CD14-positive monocyte (primary cell): Measurements from ENCODE around the gene CDH4. TPM values are rescaled to one million over a fixed set of nuclear protein-coding genes. Genes with fewer than 3 reads are reported as not detected.

Source experiments
- DNase-seq, 3 donors: peaks; one replicate each; pipeline ENCODE4 v3.0.0-alpha.2; 2011 to 2022
- H2AFZ ChIP-seq: 2 replicates; pipeline ENCODE4 v1.6.0; 2012; ENCODE audit warnings: mild to moderate bottlenecking, low read depth, low read length, inconsistent platforms; ENCODE audit not compliant: insufficient read depth, poor library complexity, severe bottlenecking
- H3K27ac ChIP-seq, 2 donors: 1 replicate in 1 of 2; 2 replicates in 1 of 2; pipeline ENCODE4 v1.5.1; 2012 to 2013; ENCODE audit warnings: low read length in 2 of 2, control low read depth in 1 of 2, inconsistent platforms in 1 of 2, low read depth in 1 of 2, mild to moderate bottlenecking in 1 of 2
- H3K27me3 ChIP-seq, 2 donors: one replicate each; pipeline versions ENCODE4 v1.6.0 to v1.6.1; 2011 to 2013; ENCODE audit warnings: low read length in 2 of 2; ENCODE audit not compliant: control insufficient read depth in 2 of 2, insufficient read depth in 2 of 2
- H3K36me3 ChIP-seq, 2 donors: replicated peaks in 1 of 2; 1 replicate in 1 of 2; 2 replicates in 1 of 2; pipeline versions ENCODE4 v1.5.1 to v1.6.1; 2012 to 2013; ENCODE audit warnings: low read length in 2 of 2, control low read depth in 1 of 2, inconsistent platforms in 1 of 2, mild to moderate bottlenecking in 1 of 2; ENCODE audit not compliant: insufficient read depth in 2 of 2, control insufficient read depth in 1 of 2
- H3K4me1 ChIP-seq, 2 donors: 1 replicate in 1 of 2; 2 replicates in 1 of 2; pipeline versions ENCODE4 v1.5.1 to v1.6.1; 2012 to 2013; ENCODE audit warnings: low read length in 2 of 2, control low read depth in 1 of 2, inconsistent platforms in 1 of 2, mild to moderate bottlenecking in 1 of 2, moderate library complexity in 1 of 2; ENCODE audit not compliant: insufficient read depth in 2 of 2, control insufficient read depth in 1 of 2
- H3K4me2 ChIP-seq: replicated peaks from 2 replicates; pipeline ENCODE3; 2012; ENCODE audit warnings: low read length, moderate library complexity, mild to moderate bottlenecking; ENCODE audit not compliant: poor library complexity, severe bottlenecking; ENCODE audit errors: extremely low read depth
- H3K4me3 ChIP-seq, 3 experiments: fragments of 200-600 bp in 1 of 3; sonication (generic) in 1 of 3; replicated peaks in 1 of 3; 1 replicate in 2 of 3; 2 replicates in 1 of 3; pipeline ENCODE4 v1.5.1; 2011 to 2013; ENCODE audit warnings: low read length in 3 of 3, mild to moderate bottlenecking in 3 of 3, control low read depth in 2 of 3, low read depth in 2 of 3, inconsistent platforms in 1 of 3, moderate library complexity in 1 of 3
- H3K79me2 ChIP-seq: 2 replicates; pipeline ENCODE4 v1.6.0; 2012; ENCODE audit warnings: mild to moderate bottlenecking, control low read depth, inconsistent platforms, low read length, moderate library complexity; ENCODE audit not compliant: insufficient read depth
- H3K9ac ChIP-seq: 2 replicates; pipeline ENCODE4 v1.6.0; 2017; ENCODE audit warnings: low read length, mild to moderate bottlenecking; ENCODE audit not compliant: insufficient read depth, poor library complexity, severe bottlenecking
- H3K9me3 ChIP-seq, 2 donors: replicated peaks in 1 of 2; 1 replicate in 1 of 2; 2 replicates in 1 of 2; pipeline versions ENCODE4 v1.5.1 to v1.6.1; 2012 to 2013; ENCODE audit warnings: low read length in 2 of 2, control low read depth in 1 of 2; ENCODE audit not compliant: control insufficient read depth in 1 of 2, insufficient read depth in 1 of 2
- H4K20me1 ChIP-seq: 2 replicates; pipeline ENCODE4 v1.6.0; 2012; ENCODE audit warnings: mild to moderate bottlenecking, low read length, control low read depth, moderate library complexity; ENCODE audit not compliant: insufficient read depth
- H3K27ac Mint-ChIP-seq, 7 donors: one replicate each; pipeline ENCODE4 v1.8.0; 2020; ENCODE audit warnings: mild to moderate bottlenecking in 7 of 7, mixed read lengths in 7 of 7, moderate library complexity in 6 of 7, inconsistent platforms in 2 of 7
- H3K27me3 Mint-ChIP-seq, 3 donors: one replicate each; pipeline ENCODE4 v1.8.0; 2021 to 2022; ENCODE audit warnings: low read depth in 3 of 3, mild to moderate bottlenecking in 3 of 3, mixed read lengths in 3 of 3, moderate library complexity in 3 of 3, inconsistent platforms in 1 of 3
- H3K36me3 Mint-ChIP-seq, 2 donors: one replicate each; pipeline ENCODE4 v1.8.0; 2020; ENCODE audit warnings: mixed read lengths in 2 of 2, inconsistent platforms in 1 of 2, mild to moderate bottlenecking in 1 of 2
- H3K4me1 Mint-ChIP-seq: one replicate; pipeline ENCODE4 v1.8.0; 2020; ENCODE audit warnings: mild to moderate bottlenecking, mixed read lengths
- H3K4me3 Mint-ChIP-seq, 2 donors: one replicate each; pipeline ENCODE4 v1.8.0; 2020; ENCODE audit warnings: mild to moderate bottlenecking in 2 of 2, mixed read lengths in 2 of 2, moderate library complexity in 1 of 2
- H3K9me3 Mint-ChIP-seq, 7 donors: one replicate each; pipeline ENCODE4 v1.8.0; 2020 to 2022; ENCODE audit warnings: mixed read lengths in 7 of 7, mild to moderate bottlenecking in 6 of 7, moderate library complexity in 6 of 7, inconsistent platforms in 2 of 7
- WGBS: methylation state at CpG from one replicate; pipeline ENCODE4 v1.1.5; 2013; ENCODE audit warnings: missing lambda C conversion rate; ENCODE audit not compliant: insufficient coverage; 5-methylcytosine and 5-hydroxymethylcytosine counted together
- intact Hi-C, 2 donors: fragments of 100-400 bp; cut with micrococcal nuclease; formaldehyde crosslinking; loops; one replicate each; pipeline versions ENCODE4 v1.15.0 to v1.15.1; 2023
- polyA plus RNA-seq, 3 donors: library from polyadenylated mRNA; depleted of rRNA in 1 of 3; unstranded in 2 of 3; stranded (reverse) in 1 of 3; fragments of 300-500 nt in 2 of 3; fragments of >200 nt in 1 of 3; fragmentation: Illumina TruSeq in 2 of 3; gene quantifications; 1 replicate in 2 of 3; 2 replicates in 1 of 3; pipeline ENCODE4 v1.2.3, GENCODE V29; 2012 to 2021
- TF ChIP-seq, protein P1 (sequence below): fragments of 200-600 bp; IDR thresholded peaks from one replicate; pipeline ENCODE4 v1.8.0; 2022; ENCODE audit warnings: antibody characterized with exemption, mild to moderate bottlenecking

CDH4 gene
- polyA plus RNA-seq, 3 donors, result not detected

- no peak overlapping the region for H3K4me2 ChIP-seq
- Mint-ChIP-seq H3K27ac (no peak overlapping the region), H3K27me3 (peaks cover 0 to 7% (median 1%) of the 10 kb centered on the region in 3 donors), H3K4me1 (no peaks in the 10 kb centered on the region), H3K4me3 (no peak overlapping the region), H3K9me3 (peaks cover 0 to 58% (median 52%) of the 10 kb centered on the region in 7 donors), H3K36me3 (no peaks in the 10 kb centered on the region)
- no peak for DNase-seq
- WGBS, result 87% methylated on average over 7 of the region's 10 CpGs
- H2AFZ ChIP-seq, result no peak overlapping the region
- intact Hi-C loops, result no loop called here
- no peak overlapping the region for H3K4me3 ChIP-seq
- no peaks in the 10 kb centered on the region for H3K79me2 ChIP-seq
- H3K27ac ChIP-seq, result no peak overlapping the region
- peaks cover 21 to 95% of the 10 kb centered on the region in 2 donors for H3K9me3 ChIP-seq
- H3K27me3 ChIP-seq, result no peaks in the 10 kb centered on the region
- no peak overlapping the region for H3K9ac ChIP-seq
- TF ChIP-seq, protein P1, sequence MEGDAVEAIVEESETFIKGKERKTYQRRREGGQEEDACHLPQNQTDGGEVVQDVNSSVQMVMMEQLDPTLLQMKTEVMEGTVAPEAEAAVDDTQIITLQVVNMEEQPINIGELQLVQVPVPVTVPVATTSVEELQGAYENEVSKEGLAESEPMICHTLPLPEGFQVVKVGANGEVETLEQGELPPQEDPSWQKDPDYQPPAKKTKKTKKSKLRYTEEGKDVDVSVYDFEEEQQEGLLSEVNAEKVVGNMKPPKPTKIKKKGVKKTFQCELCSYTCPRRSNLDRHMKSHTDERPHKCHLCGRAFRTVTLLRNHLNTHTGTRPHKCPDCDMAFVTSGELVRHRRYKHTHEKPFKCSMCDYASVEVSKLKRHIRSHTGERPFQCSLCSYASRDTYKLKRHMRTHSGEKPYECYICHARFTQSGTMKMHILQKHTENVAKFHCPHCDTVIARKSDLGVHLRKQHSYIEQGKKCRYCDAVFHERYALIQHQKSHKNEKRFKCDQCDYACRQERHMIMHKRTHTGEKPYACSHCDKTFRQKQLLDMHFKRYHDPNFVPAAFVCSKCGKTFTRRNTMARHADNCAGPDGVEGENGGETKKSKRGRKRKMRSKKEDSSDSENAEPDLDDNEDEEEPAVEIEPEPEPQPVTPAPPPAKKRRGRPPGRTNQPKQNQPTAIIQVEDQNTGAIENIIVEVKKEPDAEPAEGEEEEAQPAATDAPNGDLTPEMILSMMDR, result no peak
- H3K36me3 ChIP-seq, result no peaks in the 10 kb centered on the region
- no peaks in the 10 kb centered on the region for H3K4me1 ChIP-seq
- H4K20me1 ChIP-seq, result no peaks in the 10 kb centered on the region
Measured at GRCh38 chr20:61558726-61559125, 306.7 kb downstream of the CDH4 start.

DNA sequence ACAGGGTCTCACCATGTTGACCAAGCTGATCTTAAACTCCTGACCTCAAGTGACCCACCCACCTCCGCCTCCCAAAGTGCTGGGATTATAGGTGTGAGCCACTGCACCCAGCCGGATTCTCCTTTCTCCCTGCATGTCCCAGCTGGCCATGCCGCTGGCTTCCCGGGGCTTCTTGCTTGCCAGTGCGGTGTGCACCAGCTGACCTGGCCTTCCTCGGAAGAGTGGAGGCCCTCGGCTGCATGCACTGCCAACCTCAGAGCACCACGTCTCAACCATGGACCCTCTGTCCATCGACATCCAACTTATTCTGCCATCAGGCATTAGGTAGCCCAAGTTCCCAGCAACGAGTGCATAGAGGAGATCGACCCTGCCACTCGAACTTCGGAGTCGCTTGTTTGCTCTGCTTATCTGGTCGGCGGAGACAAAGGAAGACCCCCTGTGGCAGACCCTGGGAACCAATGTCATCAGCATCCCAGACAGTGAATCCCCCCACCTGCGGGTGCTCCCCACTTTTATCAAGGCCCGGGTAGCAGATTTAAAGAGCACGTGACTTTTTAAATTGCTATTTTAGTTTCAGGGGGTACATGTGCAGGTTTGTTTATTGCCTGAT lies 307.8 kb downstream of the CDH4 start:
- Histone ChIP-seq H3K9ac (no peak overlapping the region), H3K79me2 (no peaks in the 10 kb centered on the region), H3K27me3 (no peaks in the 10 kb centered on the region), H2AFZ (no peak overlapping the region), H3K9me3 (peaks cover 15 to 95% of the 10 kb centered on the region in 2 donors), H3K4me3 (no peak overlapping the region), H3K4me1 (no peaks in the 10 kb centered on the region), H3K36me3 (no peaks in the 10 kb centered on the region), H3K4me2 (no peak overlapping the region), H4K20me1 (no peaks in the 10 kb centered on the region), H3K27ac (no peak overlapping the region)
- H3K9me3 Mint-ChIP-seq, result peaks cover 0 to 59% (median 52%) of the 10 kb centered on the region in 7 donors
- no peak for DNase-seq
- H3K36me3 Mint-ChIP-seq, result no peaks in the 10 kb centered on the region
- H3K27me3 Mint-ChIP-seq, result peaks cover 0 to 7% (median 1%) of the 10 kb centered on the region in 3 donors
- H3K27ac Mint-ChIP-seq, result no peak overlapping the region
- 93% methylated on average over 15 of the region's 19 CpGs for WGBS
- intact Hi-C loops, result no loop called here
- TF ChIP-seq, protein P1, result no peak
- no peak overlapping the region for H3K4me3 Mint-ChIP-seq
- H3K4me1 Mint-ChIP-seq, result no peaks in the 10 kb centered on the region
